ENCODE results near the gene DNM2.

The DNM2 gene

DNA sequence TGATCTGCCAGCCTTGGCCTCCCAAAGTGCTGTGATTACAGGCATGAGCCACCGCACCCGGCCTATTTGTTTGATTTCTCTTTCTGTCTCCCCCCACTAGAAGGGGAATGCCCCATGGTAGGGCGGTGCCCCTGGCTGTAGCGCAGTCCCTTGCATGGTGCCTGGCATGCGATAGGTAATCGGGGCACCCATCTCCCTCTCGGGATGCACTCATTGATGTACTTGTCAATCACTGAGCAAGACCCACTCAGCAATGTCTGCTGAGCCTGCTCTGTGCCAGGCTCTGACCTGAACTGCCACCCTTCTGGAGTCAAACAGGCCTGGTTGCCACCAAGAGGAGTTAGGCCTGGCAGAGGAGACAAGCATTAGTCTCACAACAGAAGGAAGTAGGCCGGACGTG is 19.8 kb downstream of the DNM2 start:
- TF ChIP-seq ZNF707 (tag by site-specific recombination; IDR thresholded peaks at IDR 0.05) = no peak
- no peak for TF ChIP-seq ZNF214 (tag by site-specific recombination; IDR thresholded peaks at IDR 0.05; ENCODE audit: borderline replicate concordance)
- TF ChIP-seq ZNF626 (tag by site-specific recombination; IDR thresholded peaks at IDR 0.05) = no peak
- TF ChIP-seq, protein P1, sequence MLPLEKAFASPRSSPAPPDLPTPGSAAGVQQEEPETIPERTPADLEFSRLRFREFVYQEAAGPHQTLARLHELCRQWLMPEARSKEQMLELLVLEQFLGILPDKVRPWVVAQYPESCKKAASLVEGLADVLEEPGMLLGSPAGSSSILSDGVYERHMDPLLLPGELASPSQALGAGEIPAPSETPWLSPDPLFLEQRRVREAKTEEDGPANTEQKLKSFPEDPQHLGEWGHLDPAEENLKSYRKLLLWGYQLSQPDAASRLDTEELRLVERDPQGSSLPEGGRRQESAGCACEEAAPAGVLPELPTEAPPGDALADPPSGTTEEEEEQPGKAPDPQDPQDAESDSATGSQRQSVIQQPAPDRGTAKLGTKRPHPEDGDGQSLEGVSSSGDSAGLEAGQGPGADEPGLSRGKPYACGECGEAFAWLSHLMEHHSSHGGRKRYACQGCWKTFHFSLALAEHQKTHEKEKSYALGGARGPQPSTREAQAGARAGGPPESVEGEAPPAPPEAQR (tag by site-specific recombination; IDR thresholded peaks at IDR 0.05) = no peak
- TF ChIP-seq HOXD13 (CRISPR knock-in tag; IDR thresholded peaks at IDR 0.05; ENCODE audit: borderline replicate concordance) = no peak
- TF ChIP-seq OSR2 (tag by site-specific recombination; IDR thresholded peaks at IDR 0.05) = no peak
- TF ChIP-seq ZNF138 (tag by site-specific recombination; IDR thresholded peaks at IDR 0.05; ENCODE audit: borderline replicate concordance) = no peak
- TF ChIP-seq, protein P2, sequence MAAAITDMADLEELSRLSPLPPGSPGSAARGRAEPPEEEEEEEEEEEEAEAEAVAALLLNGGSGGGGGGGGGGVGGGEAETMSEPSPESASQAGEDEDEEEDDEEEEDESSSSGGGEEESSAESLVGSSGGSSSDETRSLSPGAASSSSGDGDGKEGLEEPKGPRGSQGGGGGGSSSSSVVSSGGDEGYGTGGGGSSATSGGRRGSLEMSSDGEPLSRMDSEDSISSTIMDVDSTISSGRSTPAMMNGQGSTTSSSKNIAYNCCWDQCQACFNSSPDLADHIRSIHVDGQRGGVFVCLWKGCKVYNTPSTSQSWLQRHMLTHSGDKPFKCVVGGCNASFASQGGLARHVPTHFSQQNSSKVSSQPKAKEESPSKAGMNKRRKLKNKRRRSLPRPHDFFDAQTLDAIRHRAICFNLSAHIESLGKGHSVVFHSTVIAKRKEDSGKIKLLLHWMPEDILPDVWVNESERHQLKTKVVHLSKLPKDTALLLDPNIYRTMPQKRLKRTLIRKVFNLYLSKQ (tag by site-specific recombination; IDR thresholded peaks at IDR 0.05; ENCODE audit: borderline replicate concordance) = no peak
- TF ChIP-seq ZNF335 (tag by site-specific recombination; conservative IDR thresholded peaks at IDR 0.05) = no peak
- no peak for TF ChIP-seq EGR2 (tag by site-specific recombination; IDR thresholded peaks at IDR 0.05; ENCODE audit: low read depth)
- TF ChIP-seq, protein P3, sequence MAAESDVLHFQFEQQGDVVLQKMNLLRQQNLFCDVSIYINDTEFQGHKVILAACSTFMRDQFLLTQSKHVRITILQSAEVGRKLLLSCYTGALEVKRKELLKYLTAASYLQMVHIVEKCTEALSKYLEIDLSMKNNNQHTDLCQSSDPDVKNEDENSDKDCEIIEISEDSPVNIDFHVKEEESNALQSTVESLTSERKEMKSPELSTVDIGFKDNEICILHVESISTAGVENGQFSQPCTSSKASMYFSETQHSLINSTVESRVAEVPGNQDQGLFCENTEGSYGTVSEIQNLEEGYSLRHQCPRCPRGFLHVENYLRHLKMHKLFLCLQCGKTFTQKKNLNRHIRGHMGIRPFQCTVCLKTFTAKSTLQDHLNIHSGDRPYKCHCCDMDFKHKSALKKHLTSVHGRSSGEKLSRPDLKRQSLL (tag by site-specific recombination; IDR thresholded peaks at IDR 0.05) = no peak
- no peak for TF ChIP-seq ZNF146 (tag by site-specific recombination; IDR thresholded peaks at IDR 0.05)
- TF ChIP-seq ZNF426 (tag by site-specific recombination; IDR thresholded peaks at IDR 0.05) = no peak
- TF ChIP-seq, protein P4, sequence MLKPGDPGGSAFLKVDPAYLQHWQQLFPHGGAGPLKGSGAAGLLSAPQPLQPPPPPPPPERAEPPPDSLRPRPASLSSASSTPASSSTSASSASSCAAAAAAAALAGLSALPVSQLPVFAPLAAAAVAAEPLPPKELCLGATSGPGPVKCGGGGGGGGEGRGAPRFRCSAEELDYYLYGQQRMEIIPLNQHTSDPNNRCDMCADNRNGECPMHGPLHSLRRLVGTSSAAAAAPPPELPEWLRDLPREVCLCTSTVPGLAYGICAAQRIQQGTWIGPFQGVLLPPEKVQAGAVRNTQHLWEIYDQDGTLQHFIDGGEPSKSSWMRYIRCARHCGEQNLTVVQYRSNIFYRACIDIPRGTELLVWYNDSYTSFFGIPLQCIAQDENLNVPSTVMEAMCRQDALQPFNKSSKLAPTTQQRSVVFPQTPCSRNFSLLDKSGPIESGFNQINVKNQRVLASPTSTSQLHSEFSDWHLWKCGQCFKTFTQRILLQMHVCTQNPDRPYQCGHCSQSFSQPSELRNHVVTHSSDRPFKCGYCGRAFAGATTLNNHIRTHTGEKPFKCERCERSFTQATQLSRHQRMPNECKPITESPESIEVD (tag by site-specific recombination; IDR thresholded peaks at IDR 0.05) = no peak
- TF ChIP-seq ZNF629 (tag by site-specific recombination; IDR thresholded peaks at IDR 0.05) = no peak
- CTCF ChIA-PET = no interaction called here
- Histone ChIP-seq H3K27ac (ENCODE audit: extremely low read depth, low read depth, low read length) (no peak overlapping the region), H3K9me3 (ENCODE audit: control insufficient read depth, insufficient read depth, low read depth, low read length) (no peaks in the 10 kb centered on the region), H3K4me1 (ENCODE audit: control insufficient read depth, insufficient read depth, low read length) (no peaks in the 10 kb centered on the region), H3K36me3 (ENCODE audit: control insufficient read depth in 2 of 2, insufficient read depth in 1 of 2, low read length in 2 of 2) (no peaks in the 10 kb centered on the region; a peak in 1 of 3 replicates), H3K4me3 (ENCODE audit: low read depth, low read length) (no peak overlapping the region)
- POLR2A ChIA-PET = interaction anchor here (0.6 kb wide), 1 partner anchor 47 kb away, joined by 5 read pairs; no protein-coding TSS in a partner anchor

DNA sequence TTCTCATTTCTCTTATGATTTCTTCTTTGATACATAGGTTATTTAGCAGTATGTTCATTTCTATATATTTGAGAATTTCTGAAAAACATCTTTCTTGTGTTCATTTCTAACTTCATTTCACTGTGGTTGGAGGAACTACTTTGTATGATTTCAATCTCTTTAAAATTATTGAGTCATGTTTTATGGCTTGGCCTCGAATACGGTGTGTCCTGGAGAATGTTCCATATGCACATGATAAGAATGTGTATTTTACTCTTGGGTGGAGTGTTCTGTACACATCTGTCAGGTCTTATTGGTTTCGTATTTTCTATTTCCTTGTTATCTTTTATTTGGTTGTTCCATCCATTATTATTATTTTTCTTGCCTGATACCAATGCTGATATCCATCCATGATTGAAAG is 22.9 kb downstream of the DNM2 start:
- Histone ChIP-seq H3K4me1 (ENCODE audit: control insufficient read depth, insufficient read depth, low read length) (no peaks in the 10 kb centered on the region), H3K27ac (ENCODE audit: extremely low read depth, low read depth, low read length) (no peak overlapping the region), H3K36me3 (ENCODE audit: control insufficient read depth in 2 of 2, insufficient read depth in 1 of 2, low read length in 2 of 2) (no peaks in the 10 kb centered on the region; a peak in 1 of 3 replicates), H3K4me3 (ENCODE audit: low read depth, low read length) (no peak overlapping the region), H3K9me3 (ENCODE audit: control insufficient read depth, insufficient read depth, low read depth, low read length) (no peaks in the 10 kb centered on the region)
- ChIA-PET CTCF (no interaction called here), POLR2A (no interaction called here)
- no peak for TF ChIP-seq ZNF157 (tag by site-specific recombination; IDR thresholded peaks at IDR 0.05)
- TF ChIP-seq, protein P5, sequence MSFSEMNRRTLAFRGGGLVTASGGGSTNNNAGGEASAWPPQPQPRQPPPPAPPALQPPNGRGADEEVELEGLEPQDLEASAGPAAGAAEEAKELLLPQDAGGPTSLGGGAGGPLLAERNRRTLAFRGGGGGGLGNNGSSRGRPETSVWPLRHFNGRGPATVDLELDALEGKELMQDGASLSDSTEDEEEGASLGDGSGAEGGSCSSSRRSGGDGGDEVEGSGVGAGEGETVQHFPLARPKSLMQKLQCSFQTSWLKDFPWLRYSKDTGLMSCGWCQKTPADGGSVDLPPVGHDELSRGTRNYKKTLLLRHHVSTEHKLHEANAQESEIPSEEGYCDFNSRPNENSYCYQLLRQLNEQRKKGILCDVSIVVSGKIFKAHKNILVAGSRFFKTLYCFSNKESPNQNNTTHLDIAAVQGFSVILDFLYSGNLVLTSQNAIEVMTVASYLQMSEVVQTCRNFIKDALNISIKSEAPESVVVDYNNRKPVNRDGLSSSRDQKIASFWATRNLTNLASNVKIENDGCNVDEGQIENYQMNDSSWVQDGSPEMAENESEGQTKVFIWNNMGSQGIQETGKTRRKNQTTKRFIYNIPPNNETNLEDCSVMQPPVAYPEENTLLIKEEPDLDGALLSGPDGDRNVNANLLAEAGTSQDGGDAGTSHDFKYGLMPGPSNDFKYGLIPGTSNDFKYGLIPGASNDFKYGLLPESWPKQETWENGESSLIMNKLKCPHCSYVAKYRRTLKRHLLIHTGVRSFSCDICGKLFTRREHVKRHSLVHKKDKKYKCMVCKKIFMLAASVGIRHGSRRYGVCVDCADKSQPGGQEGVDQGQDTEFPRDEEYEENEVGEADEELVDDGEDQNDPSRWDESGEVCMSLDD (tag by site-specific recombination; IDR thresholded peaks at IDR 0.05) = no peak
- TF ChIP-seq, protein P6, sequence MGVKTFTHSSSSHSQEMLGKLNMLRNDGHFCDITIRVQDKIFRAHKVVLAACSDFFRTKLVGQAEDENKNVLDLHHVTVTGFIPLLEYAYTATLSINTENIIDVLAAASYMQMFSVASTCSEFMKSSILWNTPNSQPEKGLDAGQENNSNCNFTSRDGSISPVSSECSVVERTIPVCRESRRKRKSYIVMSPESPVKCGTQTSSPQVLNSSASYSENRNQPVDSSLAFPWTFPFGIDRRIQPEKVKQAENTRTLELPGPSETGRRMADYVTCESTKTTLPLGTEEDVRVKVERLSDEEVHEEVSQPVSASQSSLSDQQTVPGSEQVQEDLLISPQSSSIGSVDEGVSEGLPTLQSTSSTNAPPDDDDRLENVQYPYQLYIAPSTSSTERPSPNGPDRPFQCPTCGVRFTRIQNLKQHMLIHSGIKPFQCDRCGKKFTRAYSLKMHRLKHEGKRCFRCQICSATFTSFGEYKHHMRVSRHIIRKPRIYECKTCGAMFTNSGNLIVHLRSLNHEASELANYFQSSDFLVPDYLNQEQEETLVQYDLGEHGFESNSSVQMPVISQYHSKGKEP (tag by site-specific recombination; IDR thresholded peaks at IDR 0.05) = no peak
- TF ChIP-seq ZNF324 (tag by site-specific recombination; IDR thresholded peaks at IDR 0.05) = no peak
- no peak for TF ChIP-seq ZNF660 (tag by site-specific recombination; IDR thresholded peaks at IDR 0.05)
- no peak for TF ChIP-seq ZNF521 (tag by site-specific recombination; IDR thresholded peaks at IDR 0.05)
- TF ChIP-seq, protein P4 (tag by site-specific recombination; IDR thresholded peaks at IDR 0.05) = no peak
